Right lobe of liver (tissue), 4 donors: ENCODE measurements around the gene GGT1.

Source experiments
- CTCF ChIP-seq, 4 donors: fragments of 200-600 bp in 3 of 4; fragments of 450-650 bp in 1 of 4; IDR thresholded peaks; one replicate each; pipeline versions ENCODE4 v1.5.1 to v1.8.0; 2016 to 2022; ENCODE audit warnings: antibody characterized with exemption in 4 of 4, mild to moderate bottlenecking in 2 of 4
- POLR2A ChIP-seq: fragments of 450-650 bp; IDR thresholded peaks from one replicate; pipeline ENCODE4 v1.6.1; 2017; ENCODE audit warnings: antibody characterized with exemption, mild to moderate bottlenecking
- donor health status: DM: no; HTN: no; CAD: no.
- donor health status: DM: no; HTN: no; CAD: no.
- donor health status: DM: no; HTN: yes; CAD: no.

- no peak for TF ChIP-seq CTCF (IDR thresholded peaks at IDR 0.05)
- TF ChIP-seq POLR2A = no peak
Observed at GRCh38 chr22:24578355-24579257, 24.4 kb upstream of the GGT1 start.
